Tibial artery (tissue), 4 donors: ENCODE measurements around the gene RNF133.

Experiments used
- DNase-seq, 2 donors: peaks; one replicate each; pipeline ENCODE4 v3.0.0-alpha.2; 2019
- H3K27ac ChIP-seq, 2 donors: fragments of 200-600 bp; sonication (generic) in 1 of 2; 1 replicate in 1 of 2; 2 replicates in 1 of 2; pipeline ENCODE4 v1.5.1; 2018 to 2019; ENCODE audit warnings: mild to moderate bottlenecking in 1 of 2
- H3K27me3 ChIP-seq, 2 donors: fragments of 200-600 bp; sonication (generic) in 1 of 2; one replicate each; pipeline versions ENCODE4 v1.5.1 to v1.6.0; 2016 to 2019
- H3K36me3 ChIP-seq, 3 donors: fragments of 200-600 bp; sonication (generic) in 2 of 3; one replicate each; pipeline ENCODE4 v1.5.1; 2016 to 2019; ENCODE audit warnings: mild to moderate bottlenecking in 2 of 3
- H3K4me1 ChIP-seq, 4 donors: fragments of 200-600 bp; sonication (generic) in 2 of 4; 1 replicate in 3 of 4; 2 replicates in 1 of 4; pipeline ENCODE4 v1.5.1; 2016 to 2019
- H3K4me3 ChIP-seq, 2 donors: fragments of 200-600 bp; sonication (generic) in 1 of 2; 1 replicate in 1 of 2; 2 replicates in 1 of 2; pipeline ENCODE4 v1.5.1; 2018 to 2019; ENCODE audit warnings: mild to moderate bottlenecking in 2 of 2
- H3K9me3 ChIP-seq, 3 donors: fragments of 200-600 bp; sonication (generic) in 1 of 3; one replicate each; pipeline ENCODE4 v1.5.1; 2016 to 2019
- intact Hi-C: fragments of 100-400 bp; cut with DNase I; formaldehyde crosslinking; loops from one replicate; pipeline ENCODE4 v1.15.0; 2023; ENCODE audit warnings: low total_unique reads
- TF ChIP-seq, protein P1 (sequence below), 2 experiments: fragments of 200-600 bp in 1 of 2; fragments of 450-650 bp in 1 of 2; IDR thresholded peaks; one replicate each; pipeline ENCODE4 v1.5.1; 2017 to 2019; ENCODE audit warnings: antibody characterized with exemption in 2 of 2, mild to moderate bottlenecking in 1 of 2, moderate library complexity in 1 of 2

RNF133 gene

DNA sequence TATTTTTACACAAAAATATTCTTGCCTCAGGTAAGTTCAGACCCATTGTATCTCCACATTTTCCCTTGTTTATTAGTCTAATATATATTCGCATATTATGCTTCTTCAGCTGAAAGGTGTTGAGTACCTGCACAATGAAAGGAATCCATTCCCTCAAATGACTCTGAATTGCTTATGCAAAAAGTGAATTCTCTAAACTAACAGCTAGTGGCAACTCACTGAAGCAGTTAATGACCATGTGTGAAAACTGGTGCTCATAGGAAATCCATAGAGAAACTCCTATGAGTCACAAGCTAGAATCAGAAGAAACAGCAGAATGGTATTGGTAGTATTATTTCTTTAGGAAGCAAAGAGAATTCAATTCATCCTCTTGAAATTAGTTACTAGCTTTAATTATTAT, 37.3 kb upstream of the RNF133 start:
- no peaks in the 10 kb centered on the region for H3K27me3 ChIP-seq
- TF ChIP-seq, protein P1, sequence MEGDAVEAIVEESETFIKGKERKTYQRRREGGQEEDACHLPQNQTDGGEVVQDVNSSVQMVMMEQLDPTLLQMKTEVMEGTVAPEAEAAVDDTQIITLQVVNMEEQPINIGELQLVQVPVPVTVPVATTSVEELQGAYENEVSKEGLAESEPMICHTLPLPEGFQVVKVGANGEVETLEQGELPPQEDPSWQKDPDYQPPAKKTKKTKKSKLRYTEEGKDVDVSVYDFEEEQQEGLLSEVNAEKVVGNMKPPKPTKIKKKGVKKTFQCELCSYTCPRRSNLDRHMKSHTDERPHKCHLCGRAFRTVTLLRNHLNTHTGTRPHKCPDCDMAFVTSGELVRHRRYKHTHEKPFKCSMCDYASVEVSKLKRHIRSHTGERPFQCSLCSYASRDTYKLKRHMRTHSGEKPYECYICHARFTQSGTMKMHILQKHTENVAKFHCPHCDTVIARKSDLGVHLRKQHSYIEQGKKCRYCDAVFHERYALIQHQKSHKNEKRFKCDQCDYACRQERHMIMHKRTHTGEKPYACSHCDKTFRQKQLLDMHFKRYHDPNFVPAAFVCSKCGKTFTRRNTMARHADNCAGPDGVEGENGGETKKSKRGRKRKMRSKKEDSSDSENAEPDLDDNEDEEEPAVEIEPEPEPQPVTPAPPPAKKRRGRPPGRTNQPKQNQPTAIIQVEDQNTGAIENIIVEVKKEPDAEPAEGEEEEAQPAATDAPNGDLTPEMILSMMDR (IDR thresholded peaks at IDR 0.05), result no peak
- H3K4me1 ChIP-seq, result peaks cover 0 to under 1% (median 0%) of the 10 kb centered on the region in 4 donors
- no peaks in the 10 kb centered on the region for H3K36me3 ChIP-seq
- intact Hi-C loops, result no loop called here
- DNase-seq, result no peak
- H3K9me3 ChIP-seq, result no peaks in the 10 kb centered on the region
- no peak overlapping the region for H3K27ac ChIP-seq
- H3K4me3 ChIP-seq, result no peak overlapping the region

DNA sequence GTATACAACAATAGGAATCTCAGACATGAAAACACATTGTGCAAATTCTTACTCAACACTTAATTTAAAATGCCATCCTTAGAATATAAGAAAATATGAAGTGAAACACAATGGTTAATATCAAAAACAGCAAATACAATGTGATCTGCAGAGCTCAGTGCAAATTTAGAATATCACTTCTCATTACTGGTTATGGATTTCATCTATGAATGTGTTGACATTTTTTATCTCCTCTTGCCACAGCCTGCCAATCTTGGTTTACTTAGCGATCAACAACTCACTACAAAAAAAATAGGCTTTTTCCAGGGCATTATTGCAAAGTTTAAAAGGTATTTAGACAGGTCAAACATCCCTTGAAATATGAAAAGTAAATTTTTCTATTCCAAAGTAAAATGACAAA, 28.8 kb upstream of the RNF133 start:
- intact Hi-C loops, result no loop called here
- Histone ChIP-seq H3K4me3 (no peak overlapping the region), H3K9me3 (no peaks in the 10 kb centered on the region), H3K27me3 (no peaks in the 10 kb centered on the region), H3K27ac (no peak overlapping the region), H3K36me3 (no peaks in the 10 kb centered on the region), H3K4me1 (peaks cover 0 to 7% (median 0%) of the 10 kb centered on the region in 4 donors)
- DNase-seq, result no peak
- TF ChIP-seq, protein P1 (IDR thresholded peaks at IDR 0.05), result no peak

DNA sequence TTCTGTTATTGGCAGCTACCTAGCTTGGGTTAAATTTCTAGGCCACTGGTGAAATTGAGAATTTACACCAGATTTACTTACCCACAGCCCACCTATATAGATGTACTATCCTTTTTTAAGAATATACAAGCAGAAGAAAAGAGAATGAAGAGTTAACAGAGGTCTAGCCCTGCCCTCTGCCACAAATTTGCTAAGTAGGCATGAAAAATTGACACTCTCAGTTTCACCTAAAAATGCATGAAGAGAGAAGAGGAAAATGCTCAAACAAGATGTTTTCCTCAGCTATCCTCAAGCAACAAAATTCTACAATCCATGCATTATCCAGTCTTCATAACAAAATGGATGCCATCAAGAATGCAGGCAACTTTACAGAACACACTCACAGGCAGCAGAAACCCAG, 28.4 kb upstream of the RNF133 start:
- Histone ChIP-seq H3K9me3 (no peaks in the 10 kb centered on the region), H3K4me3 (no peak overlapping the region), H3K4me1 (peaks cover 0 to 7% (median 0%) of the 10 kb centered on the region in 4 donors), H3K36me3 (no peaks in the 10 kb centered on the region), H3K27ac (no peak overlapping the region), H3K27me3 (no peaks in the 10 kb centered on the region)
- intact Hi-C loops, result no loop called here
- DNase-seq, result no peak
- TF ChIP-seq, protein P1 (IDR thresholded peaks at IDR 0.05), result no peak

DNA sequence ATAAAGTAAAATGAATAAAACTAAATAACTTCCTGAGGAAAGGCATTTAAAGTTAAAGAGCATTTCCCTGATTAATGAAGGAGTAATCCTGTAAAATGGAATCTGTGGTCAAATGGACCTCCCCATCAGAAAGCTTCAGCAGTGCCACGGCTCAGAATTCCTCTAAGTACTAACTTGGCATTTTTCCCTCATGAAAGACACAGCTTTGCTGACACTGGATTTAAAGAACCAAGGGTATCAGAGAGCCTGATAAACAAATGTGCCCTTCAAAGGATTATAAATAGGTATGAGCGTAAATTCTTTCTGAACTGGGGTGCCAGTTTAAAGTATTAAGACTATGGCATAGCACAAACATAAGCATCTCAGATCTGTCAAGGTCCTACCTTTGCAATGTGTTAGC, 28.0 kb upstream of the RNF133 start:
- Histone ChIP-seq H3K4me1 (peaks cover 0 to 7% (median 0%) of the 10 kb centered on the region in 4 donors), H3K36me3 (no peaks in the 10 kb centered on the region), H3K27me3 (no peaks in the 10 kb centered on the region), H3K9me3 (no peaks in the 10 kb centered on the region), H3K27ac (no peak overlapping the region), H3K4me3 (no peak overlapping the region)
- DNase-seq, result no peak
- TF ChIP-seq, protein P1 (IDR thresholded peaks at IDR 0.05), result no peak
- intact Hi-C loops, result no loop called here

DNA sequence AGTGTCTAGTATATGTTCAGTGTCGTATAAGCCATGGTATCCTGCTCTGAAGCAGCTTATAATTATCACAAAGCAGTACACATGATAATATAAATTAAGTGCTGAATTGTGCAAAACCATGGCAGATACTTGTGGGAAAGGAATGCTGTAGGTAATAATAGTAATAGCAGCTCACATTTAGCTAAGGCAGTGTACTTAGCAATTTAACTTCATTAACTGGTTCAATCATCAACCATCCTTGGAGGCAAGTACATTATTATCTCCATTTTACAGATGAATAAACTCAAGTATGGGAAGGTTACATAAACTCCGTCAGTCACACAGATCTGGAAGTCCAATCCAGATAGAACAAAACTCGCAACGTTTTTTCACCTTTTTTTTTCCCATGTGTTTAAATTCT, 25.4 kb upstream of the RNF133 start:
- no peaks in the 10 kb centered on the region for H3K4me1 ChIP-seq
- no peak for DNase-seq
- intact Hi-C loops, result no loop called here

More for the DNA sequence above, 25.4 kb upstream of the RNF133 start:
- Histone ChIP-seq H3K4me3 (no peak overlapping the region), H3K27ac (no peak overlapping the region), H3K9me3 (no peaks in the 10 kb centered on the region), H3K36me3 (no peaks in the 10 kb centered on the region), H3K27me3 (no peaks in the 10 kb centered on the region)
- TF ChIP-seq, protein P1 (IDR thresholded peaks at IDR 0.05), result no peak
